NK-92 treated with Interleukin-12 subunit alpha and Interleukin-12 subunit beta, amount 100 ng/mL, for 24 hours (cell line): ENCODE data around the gene CLEC10A.
"Not testable (repeated sequence)": the region's sequence is repeated elsewhere in the genome, so short reads cannot be mapped to it uniquely, and the experiment has no call there.

Source experiments
- DNase-seq: peaks from one replicate; lab custom pipeline; 2025; lab: John Stamatoyannopoulos, UW

Gene CLEC10A

GRCh38 chr17:7072406-7072805, 7.6 kb downstream of the CLEC10A start:
- no peak for DNase-seq

DNA sequence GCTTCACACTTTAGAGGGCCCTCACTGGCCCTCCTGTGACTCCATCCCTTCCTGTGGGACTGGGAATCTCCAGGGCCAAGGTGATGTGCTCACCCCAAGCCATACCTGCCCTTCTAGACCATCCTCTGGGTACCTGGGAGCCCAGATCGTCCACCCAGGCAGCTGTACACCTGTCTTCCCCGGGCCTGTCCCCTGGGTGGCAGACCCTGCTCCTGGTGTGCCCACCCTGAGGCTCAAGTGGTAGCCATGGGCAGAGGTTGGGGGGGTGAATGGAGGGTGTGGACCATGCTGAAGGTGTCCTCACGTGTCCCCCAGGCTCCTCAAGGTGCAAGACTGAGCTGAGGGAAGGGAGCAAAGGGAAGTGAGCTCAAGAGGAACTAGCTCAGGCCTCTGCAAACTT, 9.3 kb downstream of the CLEC10A start:
- no peak for DNase-seq

GRCh38 chr17:7068268-7068667, 11.8 kb downstream of the CLEC10A start:
- DNase-seq = no peak

- DNase-seq = no peak
Measured at GRCh38 chr17:7067198-7067597, 12.9 kb downstream of the CLEC10A start.

- no peak for DNase-seq
Measured at GRCh38 chr17:7064261-7064660, 15.8 kb downstream of the CLEC10A start.

DNA sequence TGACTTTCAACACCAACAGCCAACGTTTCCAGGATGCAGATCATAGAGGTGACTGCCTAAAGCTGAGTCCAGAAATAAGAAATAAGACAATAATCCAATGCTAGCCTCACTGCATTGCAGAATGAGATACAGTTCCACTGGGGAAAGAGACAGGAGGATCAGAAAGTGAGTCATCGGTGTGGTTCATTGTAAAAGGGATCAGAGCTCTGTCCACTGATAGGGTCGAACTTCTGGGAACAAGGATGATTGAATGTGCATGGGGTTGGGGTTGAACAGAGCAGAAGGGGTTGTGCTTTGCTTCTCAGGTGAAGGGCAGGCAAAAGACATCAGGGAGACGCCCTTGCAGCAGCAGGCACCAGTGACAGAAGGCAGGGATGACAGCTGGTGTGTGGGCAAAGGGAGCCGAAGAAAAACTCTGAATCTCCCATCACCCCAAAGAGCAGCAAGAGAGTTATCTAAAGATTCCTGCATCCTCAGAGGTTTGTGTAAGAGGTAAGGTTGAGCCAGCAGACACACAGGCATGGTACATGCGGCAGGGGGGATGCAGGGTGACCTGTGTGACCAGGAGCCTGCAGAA, 16.4 kb downstream of the CLEC10A start:
- no peak for DNase-seq

- DNase-seq = no peak
Measured at GRCh38 chr17:7060165-7060891, 19.7 kb downstream of the CLEC10A start.

- DNase-seq = no peak
Measured at GRCh38 chr17:7058831-7059447, 21.1 kb downstream of the CLEC10A start.

- DNase-seq = no peak
Measured at GRCh38 chr17:7056386-7056785, 23.7 kb downstream of the CLEC10A start.

GRCh38 chr17:7050583-7050982, 29.5 kb downstream of the CLEC10A start:
- DNase-seq = not testable (repeated sequence)

DNA sequence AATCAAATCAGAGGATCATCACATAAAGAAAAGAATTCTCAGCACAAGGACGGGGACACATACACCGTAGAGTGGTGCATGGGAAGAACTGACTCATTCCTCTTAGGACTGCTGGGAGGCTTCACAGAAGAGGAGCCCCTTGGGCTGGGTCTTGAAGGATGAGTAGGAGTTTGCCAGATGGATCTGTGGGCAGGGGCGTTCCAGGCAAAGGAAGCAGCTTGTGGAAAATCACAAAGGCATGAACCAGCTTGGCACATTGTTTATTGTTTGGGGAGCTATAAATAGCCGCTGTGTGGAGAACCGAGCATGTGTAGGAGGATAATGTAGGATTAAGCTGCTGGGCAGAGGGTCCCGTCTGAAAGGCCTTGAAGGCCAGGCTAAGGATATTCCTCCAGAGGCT, 31.1 kb downstream of the CLEC10A start:
- DNase-seq = no peak

- no peak for DNase-seq
Measured at GRCh38 chr17:7047566-7047965, 32.5 kb downstream of the CLEC10A start.

- not testable (repeated sequence) for DNase-seq
Measured at GRCh38 chr17:7046725-7047397, 33.2 kb downstream of the CLEC10A start.

DNA sequence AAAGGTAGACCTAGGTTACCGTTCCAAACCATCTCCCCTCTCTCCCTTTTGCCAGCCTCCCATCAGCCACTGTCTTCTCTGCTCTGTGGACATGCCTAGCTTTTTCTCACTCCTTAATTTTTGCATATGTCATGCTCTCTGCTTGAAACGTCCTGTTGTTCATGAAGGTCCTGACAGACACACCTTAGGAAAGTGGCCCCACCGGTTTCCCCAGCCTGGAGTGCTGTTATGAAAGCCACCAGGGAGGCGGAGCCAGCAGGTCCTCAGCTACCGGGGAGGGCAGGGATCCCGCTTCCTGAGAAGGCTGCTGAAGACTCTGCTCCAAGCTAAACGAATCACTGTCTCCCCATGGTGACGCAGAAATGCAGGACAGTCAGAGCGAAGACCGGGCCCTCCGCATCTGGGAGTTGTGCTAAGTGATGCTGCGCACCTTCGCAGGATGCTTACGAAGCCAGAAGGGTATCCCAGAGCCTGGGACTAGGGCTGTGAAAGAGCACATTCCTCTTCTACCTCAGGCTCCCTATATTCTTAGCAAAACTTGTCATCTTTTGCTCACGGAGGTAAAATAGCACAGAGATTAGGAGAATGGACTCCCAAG, 33.8 kb downstream of the CLEC10A start:
- DNase-seq = no peak

DNA sequence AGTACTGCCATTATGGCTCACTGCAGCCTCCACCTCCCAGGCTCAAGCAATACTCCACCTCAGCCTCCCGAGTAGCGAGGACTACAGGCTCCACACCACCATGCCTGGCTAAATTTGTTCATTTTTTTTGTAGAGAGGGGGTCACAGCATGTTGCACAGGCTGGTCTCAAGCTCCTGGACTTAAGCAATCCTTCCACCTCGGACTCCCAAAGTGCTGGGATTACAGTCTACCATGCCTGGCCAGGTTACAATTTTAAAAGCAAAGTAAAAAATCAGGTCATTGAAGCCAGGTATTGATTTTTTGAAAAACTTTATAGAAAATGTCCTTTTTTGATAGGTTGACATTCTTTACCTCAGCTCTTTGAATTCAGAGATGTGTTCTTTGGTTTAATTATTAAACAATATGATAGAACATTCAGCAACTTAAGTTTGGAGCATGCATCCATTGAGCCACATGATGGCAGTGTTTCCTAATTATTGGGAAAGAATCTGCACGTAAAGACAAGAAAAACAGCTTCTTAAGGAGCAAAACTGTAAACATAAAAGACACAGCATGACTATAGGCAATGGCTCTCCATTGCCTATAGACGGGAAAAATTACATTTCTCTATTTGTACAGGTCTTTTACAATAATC, 34.4 kb downstream of the CLEC10A start:
- no peak for DNase-seq

GRCh38 chr17:7043497-7044198, 36.4 kb downstream of the CLEC10A start, which contains the start of gene SLC16A11:
Gene SLC16A11, minus strand, starts transcription at chr17:7044092. Its CDS starts 579 bp downstream, at chr17:7043513.
- DNase-seq = no peak

DNA sequence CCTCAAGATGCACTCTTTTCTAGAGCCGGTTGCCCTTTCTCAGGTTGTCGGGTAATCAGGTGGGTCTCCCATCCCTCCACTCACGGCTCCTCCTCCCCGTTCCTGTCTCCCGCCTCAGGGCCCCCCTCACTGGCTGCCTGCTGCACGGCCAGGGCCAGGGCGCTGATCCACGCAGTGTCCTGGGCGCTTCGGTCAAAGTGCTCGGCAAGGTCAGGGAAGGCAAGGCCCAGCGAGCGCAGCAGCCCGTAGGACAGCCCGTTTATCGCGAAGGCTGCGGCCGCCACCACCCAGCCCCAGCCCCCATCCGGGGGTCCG, 36.9 kb downstream of the CLEC10A start:
- no peak for DNase-seq

- no peak for DNase-seq
Measured at GRCh38 chr17:7042501-7043181, 37.4 kb downstream of the CLEC10A start.

DNA sequence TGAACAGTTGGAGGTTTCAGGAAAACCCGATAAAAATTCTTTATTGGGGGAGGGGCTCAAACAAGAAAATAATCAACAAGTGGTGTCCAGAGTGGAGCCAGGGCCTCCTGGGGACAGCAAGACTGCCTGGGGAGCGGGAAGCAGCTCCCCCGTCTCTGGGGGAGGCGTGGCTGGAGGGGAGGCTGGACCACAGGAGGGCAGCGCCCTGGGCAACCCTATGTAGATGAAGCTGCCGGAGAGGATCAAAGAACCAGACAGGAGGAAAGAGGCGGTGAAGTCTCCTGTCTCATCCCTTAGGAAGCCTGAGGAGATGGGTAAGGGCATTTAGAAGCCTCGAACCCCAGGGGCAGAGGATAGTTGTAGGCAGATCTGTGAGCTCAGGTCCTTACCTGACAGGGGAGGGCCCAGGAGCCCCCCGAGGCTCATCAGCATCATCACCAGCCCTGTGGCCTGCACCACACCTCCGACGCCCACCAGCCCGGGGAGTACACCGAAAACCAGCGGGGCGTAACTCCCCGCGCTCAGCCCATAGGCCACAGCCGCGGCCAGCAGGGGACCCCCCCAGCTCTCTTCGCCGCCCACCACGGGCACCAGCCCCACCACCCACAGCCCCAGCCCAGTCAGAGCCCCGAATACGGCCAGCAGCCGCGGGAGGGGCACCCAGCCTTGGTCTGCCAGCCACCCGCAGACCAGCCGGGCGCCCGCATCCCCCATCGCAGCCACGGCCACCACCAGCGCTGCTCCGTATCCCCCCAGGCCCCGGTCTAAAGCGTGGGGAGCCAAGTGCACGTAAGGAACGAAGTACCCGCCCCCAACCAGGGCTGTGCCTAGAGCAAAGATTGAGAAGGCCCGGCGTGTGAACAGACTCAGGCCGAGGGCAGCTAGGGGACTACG, 38.2 kb downstream of the CLEC10A start:
- DNase-seq = no peak

DNA sequence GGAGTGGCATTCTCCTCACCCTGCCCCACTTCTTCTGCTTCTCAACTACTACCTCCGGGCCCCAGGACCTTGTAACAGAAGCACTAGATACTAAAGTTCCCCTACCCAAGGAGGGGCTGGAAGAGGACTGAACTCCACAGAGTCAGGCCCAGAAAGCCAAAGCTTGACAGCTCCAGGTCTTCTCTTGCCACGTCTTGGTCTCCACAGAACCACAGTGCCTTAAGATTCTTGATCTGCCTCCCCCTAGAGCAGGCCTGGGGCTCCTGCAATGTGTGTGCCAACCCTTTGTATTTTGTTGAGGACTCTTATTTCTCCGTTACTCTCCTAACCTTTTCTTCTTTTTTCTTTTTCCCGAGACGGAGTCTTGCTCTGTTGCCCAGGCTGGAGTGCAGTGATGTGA, 40.2 kb downstream of the CLEC10A start:
- no peak for DNase-seq
